K562 (cell line): ENCODE results near the gene IMPA2. TPM values are rescaled to one million over a fixed set of nuclear protein-coding genes. Genes with fewer than 3 reads are reported as not detected.

Experiments
- ATAC-seq: fragments of 200-7000 bp; cut with Tn5 transposase; 3 replicates; pipeline ENCODE4 v1.9.1; 2020; ENCODE audit warnings: moderate library complexity
- BruUV-seq: library from RNA; stranded (reverse); fragments of 400-500 nt; replicated peaks from 2 replicates; lab custom pipeline; 2021; lab: Mats Ljungman, UMichigan
- CTCF ChIA-PET: fragments of 300-600 bp; formaldehyde crosslinking; extraction: SDS; loops from one replicate; lab custom pipeline; 2021; ENCODE audit warnings: low intra/inter-chr PET ratio; lab: Yijun Ruan, JAX
- POLR2A ChIA-PET: fragments of 300-600, 350-650 bp; sonication (Branson Sonifier 250); formaldehyde crosslinking; extraction: SDS; loops from one replicate; lab custom pipeline; 2021; ENCODE audit warnings: antibody characterized with exemption, inconsistent platforms; lab: Yijun Ruan, JAX
- DNase-seq, 4 experiments: peaks; one replicate each; pipeline versions ENCODE4 v3.0.0 to v3.0.0-alpha.2; 2011 to 2018; ENCODE audit warnings: low spot score in 3 of 4, mixed read lengths in 3 of 4; ENCODE audit errors: extremely low read depth in 1 of 4
- FAIRE-seq: peaks from 2 replicates; lab custom pipeline; 2011; peaks lifted over from hg19 to GRCh38; lab: Jason Lieb, UNC
- H2AFZ ChIP-seq: 2 replicates; pipeline ENCODE4 v1.6.0; 2011; ENCODE audit warnings: low read depth, low read length, control low read depth, inconsistent platforms
- H3K27ac ChIP-seq: fragments of 200-600 bp; 3 replicates; pipeline ENCODE4 v1.8.0; 2011; ENCODE audit warnings: low read depth, mild to moderate bottlenecking, control low read depth, inconsistent platforms, low read length, moderate library complexity, mixed read lengths; ENCODE audit errors: extremely low read depth
- H3K27me3 ChIP-seq, 2 experiments: fragments of 300-600 bp in 1 of 2; 2 replicates in 1 of 2; 3 replicates in 1 of 2; pipeline versions ENCODE4 v1.6.0 to v1.8.0; 2011; ENCODE audit warnings: inconsistent platforms in 2 of 2, low read length in 2 of 2, mild to moderate bottlenecking in 1 of 2, mixed read lengths in 1 of 2, moderate library complexity in 1 of 2; ENCODE audit not compliant: control insufficient read depth in 2 of 2, insufficient read depth in 2 of 2
- H3K36me3 ChIP-seq: fragments of 300-600 bp; 3 replicates; pipeline ENCODE4 v1.8.0; 2011; ENCODE audit warnings: mild to moderate bottlenecking, low read length, inconsistent platforms; ENCODE audit not compliant: control insufficient read depth, insufficient read depth
- H3K4me1 ChIP-seq, 2 experiments: fragments of 200-600 bp in 1 of 2; replicated peaks in 1 of 2; 2 replicates in 1 of 2; 3 replicates in 1 of 2; pipeline versions ENCODE4 v1.5.1 to v1.8.0; 2011; ENCODE audit warnings: inconsistent platforms in 2 of 2, low read length in 2 of 2, mild to moderate bottlenecking in 1 of 2, mixed read lengths in 1 of 2, moderate library complexity in 1 of 2; ENCODE audit not compliant: control insufficient read depth in 2 of 2, insufficient read depth in 2 of 2
- H3K4me2 ChIP-seq: 2 replicates; pipeline ENCODE4 v1.6.1; 2011; ENCODE audit warnings: low read length, control low read depth, inconsistent platforms, mixed read lengths; ENCODE audit not compliant: insufficient read depth
- H3K4me3 ChIP-seq: fragments of 200-600 bp; sonication (generic), shearing (Covaris generic); 2 replicates; pipeline ENCODE4 v1.5.1; 2016; ENCODE audit warnings: control low read depth, inconsistent platforms
- H3K79me2 ChIP-seq: fragments of 200-600 bp; 3 replicates; pipeline ENCODE4 v1.8.0; 2011; ENCODE audit warnings: low read length, inconsistent platforms; ENCODE audit not compliant: control insufficient read depth, insufficient read depth
- H3K9ac ChIP-seq, 2 experiments: 2 replicates each; pipeline versions ENCODE4 v1.6.0 to v1.6.1; 2011; ENCODE audit warnings: low read depth in 2 of 2, low read length in 2 of 2, control low read depth in 1 of 2, inconsistent platforms in 1 of 2, mild to moderate bottlenecking in 1 of 2, mixed read lengths in 1 of 2; ENCODE audit not compliant: insufficient read depth in 1 of 2
- H3K9me1 ChIP-seq: one replicate; pipeline ENCODE4 v1.6.0; 2011; ENCODE audit warnings: inconsistent platforms, mild to moderate bottlenecking, low read length, moderate library complexity; ENCODE audit not compliant: control insufficient read depth, insufficient read depth
- H3K9me3 ChIP-seq: replicated peaks from 2 replicates; pipeline ENCODE4 v1.5.1; 2011; ENCODE audit warnings: low read depth, low read length, inconsistent platforms; ENCODE audit not compliant: control insufficient read depth, insufficient read depth
- H4K20me1 ChIP-seq: replicated peaks from 2 replicates; pipeline ENCODE4 v1.6.1; 2011; ENCODE audit warnings: low read length, inconsistent platforms, mixed read lengths; ENCODE audit not compliant: control insufficient read depth, insufficient read depth
- BRF1 ChIP-seq: IDR thresholded peaks from 3 replicates; pipeline ENCODE4 v1.6.1; 2011; ENCODE audit warnings: borderline replicate concordance, mild to moderate bottlenecking; ENCODE audit not compliant: insufficient read length; ENCODE audit errors: extremely low read depth
- CBFA2T3 ChIP-seq: fragments of 450-650 bp; IDR thresholded peaks from 2 replicates; pipeline ENCODE4 v1.6.1; 2017
- CEBPG ChIP-seq, 3 experiments: fragments of 200-800 bp in 1 of 3; sonication (Bioruptor generic) in 1 of 3; sonication (generic) in 1 of 3; formaldehyde crosslinking in 1 of 3; IDR thresholded peaks in 2 of 3; conservative IDR thresholded peaks in 1 of 3; 2 replicates each; pipeline versions ENCODE4 v1.6.1 to v1.8.0; 2016 to 2022; ENCODE audit warnings: missing compliant biosample characterization in 2 of 3, missing genetic modification characterization in 2 of 3, mild to moderate bottlenecking in 1 of 3, missing genetic modification reagents in 1 of 3
- ELK3 ChIP-seq: fragments of 450-650 bp; formaldehyde crosslinking; IDR thresholded peaks from 2 replicates; pipeline ENCODE4 v1.4.0; 2020; ENCODE audit warnings: mild to moderate bottlenecking
- KLF6 ChIP-seq: fragments of 250-450 bp; sonication (Bioruptor Pico); IDR thresholded peaks from 2 replicates; pipeline ENCODE4 v1.4.0; 2020; ENCODE audit warnings: mild to moderate bottlenecking, moderate library complexity, borderline replicate concordance
- NCOR1 ChIP-seq: fragments of 450-650 bp; IDR thresholded peaks from 2 replicates; pipeline ENCODE4 v1.6.1; 2016; ENCODE audit warnings: mild to moderate bottlenecking, moderate library complexity
- NFIC ChIP-seq: fragments of 450-650 bp; IDR thresholded peaks from 2 replicates; pipeline ENCODE4 v1.6.1; 2017; ENCODE audit warnings: mild to moderate bottlenecking, inconsistent platforms
- PKNOX1 ChIP-seq: fragments of 450-650 bp; IDR thresholded peaks from 2 replicates; pipeline ENCODE4 v1.6.1; 2016
- PRPF4 ChIP-seq: fragments of 200-400 bp; formaldehyde crosslinking; IDR thresholded peaks from one replicate; pipeline ENCODE4 v1.6.1; 2017; ENCODE audit warnings: low read length, low read depth, mild to moderate bottlenecking; ENCODE audit not compliant: insufficient read depth, poor library complexity, severe bottlenecking
- RFX7 ChIP-seq: fragments of 250-450 bp; sonication (Bioruptor Pico); IDR thresholded peaks from 2 replicates; pipeline ENCODE4 v1.5.1; 2021; ENCODE audit warnings: mild to moderate bottlenecking
- SETDB1 ChIP-seq: IDR thresholded peaks from one replicate; pipeline ENCODE4 v1.6.1; 2012; ENCODE audit warnings: low read length, control low read depth, inconsistent platforms
- SRSF1 ChIP-seq: fragments of 200-400 bp; formaldehyde crosslinking; IDR thresholded peaks from 2 replicates; pipeline ENCODE4 v1.6.1; 2017; ENCODE audit warnings: mild to moderate bottlenecking, low read depth, low read length, moderate library complexity
- THRA ChIP-seq: fragments of 450-650 bp; IDR thresholded peaks from 2 replicates; pipeline ENCODE4 v1.6.1; 2017; ENCODE audit warnings: mild to moderate bottlenecking, moderate library complexity
- ZBTB8A ChIP-seq: fragments of 450-650 bp; IDR thresholded peaks from 2 replicates; pipeline ENCODE4 v1.6.1; 2018; ENCODE audit warnings: mild to moderate bottlenecking, moderate library complexity; ENCODE audit not compliant: partially characterized antibody
- ZC3H8 ChIP-seq: fragments of 450-650 bp; IDR thresholded peaks from 2 replicates; pipeline ENCODE4 v1.6.1; 2017
- ZNF143 ChIP-seq: sonication (generic); formaldehyde crosslinking; IDR thresholded peaks from 2 replicates; pipeline ENCODE4 v1.9.0; 2022; ENCODE audit warnings: mild to moderate bottlenecking, missing genetic modification reagents
- ZNF551 ChIP-seq: fragments of 250-450 bp; sonication (Bioruptor Pico); IDR thresholded peaks from 2 replicates; pipeline ENCODE4 v1.5.0; 2021; ENCODE audit warnings: mild to moderate bottlenecking, moderate library complexity
- WGBS: fragments of 100-300 bp; shearing (Covaris generic); methylation state at CpG from one replicate; pipeline ENCODE4 v1.1.6; 2016; ENCODE audit warnings: low coverage, mixed read lengths; ENCODE audit not compliant: insufficient coverage; ENCODE audit errors: missing lambda C conversion rate; 5-methylcytosine and 5-hydroxymethylcytosine counted together
- in situ Hi-C: fragments of 300-500 bp; cut with MboI; formaldehyde crosslinking; loops from 4 replicates; pipeline ENCODE4 v1.15.0; 2018; ENCODE audit warnings: inconsistent platforms, mixed read lengths
- intact Hi-C: fragments of 100-400 bp; cut with micrococcal nuclease; formaldehyde crosslinking; loops from 2 replicates; pipeline ENCODE4 v1.14.2; 2022
- polyA plus RNA-seq, 8 experiments: library from polyadenylated mRNA; depleted of rRNA in 4 of 8; stranded (reverse) in 5 of 8; unstranded in 3 of 8; fragments of >200 nt; fragmentation: Nextera tagmentation in 2 of 8; fragmentation: Illumina TruSeq in 1 of 8; extraction: Ambion mirVana in 2 of 8; extraction: Trizol in 1 of 8; gene quantifications; 2 replicates each; pipeline versions ENCODE4 v1.2.1 to v1.2.3, GENCODE V29; 2011 to 2014; ENCODE audit warnings: inconsistent platforms in 1 of 8, missing spikeins in 1 of 8
- total RNA-seq, 7 experiments: library from RNA; depleted of rRNA in 6 of 7; stranded (reverse); fragments of >200 nt in 6 of 7; fragmentation: Illumina TruSeq in 2 of 7; extraction: Trizol in 2 of 7; gene quantifications; 2 replicates each; pipeline versions ENCODE4 v1.2.1 to v1.2.3, GENCODE V29; 2011 to 2021; ENCODE audit warnings: low replicate concordance in 1 of 7

Gene IMPA2
- total and polyA plus RNA-seq, 9 of the 15 experiments (the other 6 are each of a cell fraction or from before 2014, with no cell fraction given), result 0.62 to 11.3 (median 5.7) TPM

- no peaks in the 10 kb centered on the region for H3K79me2 ChIP-seq
- intact Hi-C loops, result no loop called here
- BruUV-seq, result no TSS peak
- TF ChIP-seq ZC3H8 (no peak), CBFA2T3 (peak; percentile 40; the same call in 1 of the 2 replicates), RFX7 (CRISPR knock-in tag) (no peak), ZBTB8A (no peak), PRPF4 (no peak), THRA (no peak), PKNOX1 (peak; percentile 54; the same call in 1 of the 2 replicates), ELK3 (CRISPR knock-in tag) (no peak), ZNF143 (CRISPR knock-in tag) (no peak), ZNF551 (CRISPR knock-in tag) (no peak), NCOR1 (no peak), SETDB1 (no peak), BRF1 (no peak), SRSF1 (no peak), NFIC (peak; percentile 37), KLF6 (CRISPR knock-in tag) (no peak), CEBPG (CRISPR knock-in tag; IDR thresholded peaks at IDR 0.05) (no peak), CEBPG (tag; conservative IDR thresholded peaks at IDR 0.05 in 1 of 2, IDR thresholded peaks at IDR 0.05 in 1 of 2) (no peak)
Observed at GRCh38 chr18:11985586-11985985, 4.3 kb downstream of the IMPA2 start.

More at GRCh38 chr18:11985586-11985985, 4.3 kb downstream of the IMPA2 start:
- ChIA-PET POLR2A (no interaction called here), CTCF (no interaction called here)
- FAIRE-seq (peak; percentile 23), DNase-seq (peak in 1 of 4 experiments; percentile 33), ATAC-seq (no peak)
- Histone ChIP-seq H4K20me1 (0 out of 2 replicates have a peak, but pooled peaks cover 3% of the 10 kb centered on the region), H3K4me3 (no peak overlapping the region), H3K9me3 (no peaks in the 10 kb centered on the region), H3K4me2 (no peak overlapping the region), H3K9ac (no peak overlapping the region), H3K4me1 (peaks cover 3 to 27% of the 10 kb centered on the region in 2 experiments; a peak in 3 of 5 replicates), H3K36me3 (no peaks in the 10 kb centered on the region), H3K27ac (no peak overlapping the region), H3K9me1 (no peaks in the 10 kb centered on the region), H3K27me3 (no peaks in the 10 kb centered on the region), H2AFZ (no peak overlapping the region)
- 29% methylated on average over 3 of the region's 3 CpGs for WGBS
- in situ Hi-C loops, result no loop called here
